Measurements from ENCODE around the gene KCNAB1. TPM values are rescaled to one million over a fixed set of nuclear protein-coding genes. Genes with fewer than 3 reads are reported as not detected.

KCNAB1 gene
- total and polyA plus RNA-seq, 2 donors (not counting 3 experiments of a cell fraction or from before 2014, with no cell fraction given) = 0.21 TPM; not detected in 1

DNA sequence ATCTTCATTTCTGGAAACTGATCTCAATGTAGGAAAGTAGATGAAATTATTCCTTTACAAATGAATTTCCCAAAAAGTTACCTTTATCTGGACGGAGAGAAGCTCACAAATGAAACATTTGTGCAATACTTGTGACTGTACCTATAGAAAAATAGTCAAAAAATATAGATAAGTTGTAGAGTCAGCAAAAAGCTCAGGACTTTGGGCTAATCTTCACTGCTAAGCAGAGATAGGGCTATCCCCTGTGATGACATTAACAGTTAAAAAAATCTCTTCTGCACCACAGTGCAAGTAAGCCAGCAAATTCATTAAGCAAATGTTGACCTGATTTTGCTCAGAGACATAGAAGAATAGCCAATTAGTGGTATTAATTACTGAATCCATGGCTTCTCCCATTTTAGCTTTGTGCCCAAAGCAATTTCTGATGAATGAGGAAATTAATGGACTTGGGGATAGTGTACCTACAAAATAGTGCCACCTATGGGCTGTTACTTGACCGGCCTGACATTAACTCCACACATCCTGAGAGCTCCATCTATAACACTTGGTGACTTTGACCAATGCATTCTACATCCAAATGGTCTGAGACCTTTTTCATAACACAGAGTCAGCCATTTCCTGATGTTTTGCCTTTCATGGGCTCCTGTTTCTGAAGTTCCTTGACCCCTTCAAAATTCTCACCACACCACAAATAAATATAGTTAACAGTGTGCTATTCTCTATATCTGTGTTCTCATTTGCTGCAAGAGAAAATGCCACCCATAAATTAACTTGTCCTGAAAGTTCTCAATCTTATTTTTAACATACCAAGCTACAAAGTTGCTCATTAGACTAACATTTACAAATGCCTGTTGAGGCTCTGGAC, 329.6 kb downstream of the KCNAB1 start:
- Histone ChIP-seq H3K36me3 (ENCODE audit: control insufficient read depth in 2 of 2, extremely low read depth in 1 of 2, insufficient read depth in 2 of 2, low read length in 2 of 2) (no peaks in the 10 kb centered on the region), H3K27ac (ENCODE audit: insufficient read depth, low read depth, low read length) (no peak overlapping the region), H3K4me3 (replicated peaks in 1 of 3; ENCODE audit: insufficient read depth in 1 of 3, low read depth in 1 of 3, low read length in 3 of 3) (no peak overlapping the region), H3K9ac (replicated peaks; ENCODE audit: extremely low read depth, insufficient read depth, low read length) (no peak overlapping the region), H4K20me1 (replicated peaks; ENCODE audit: control insufficient read depth, extremely low read depth, insufficient read depth, low read length) (no peaks in the 10 kb centered on the region), H3K79me2 (ENCODE audit: control insufficient read depth, insufficient read depth, low read length) (no peaks in the 10 kb centered on the region), H3K9me3 (replicated peaks; ENCODE audit: control insufficient read depth, insufficient read depth, low read length) (no peaks in the 10 kb centered on the region), H3K4me1 (ENCODE audit: control insufficient read depth, extremely low read depth, insufficient read depth, low read length) (peaks cover 5% of the 10 kb centered on the region), H2AFZ (ENCODE audit: low read depth, low read length) (no peak overlapping the region), H3K9me1 (replicated peaks; ENCODE audit: control insufficient read depth, extremely low read depth, insufficient read depth, low read length) (no peaks in the 10 kb centered on the region), H3K4me2 (ENCODE audit: insufficient read depth, low read length) (no peak overlapping the region), H3K27me3 (ENCODE audit: control insufficient read depth in 2 of 2, insufficient read depth in 2 of 2, low read length in 2 of 2) (no peaks in the 10 kb centered on the region)
- ChIA-PET POLR2A (interaction anchor here (1.1 kb wide), 1 partner anchor 18 kb away, joined by 3 read pairs; no protein-coding TSS in a partner anchor), CTCF (interaction anchor here (0.6 to 8.9 kb wide), 63 partner anchors 9 to 688 kb away, joined by 3 to 155 read pairs (median 4); no protein-coding TSS in a partner anchor)
- dilution Hi-C loops (cut with MboI; ENCODE audit: extremely low pct_ligation_motif_present, low sequenced_read_pairs) (no loop called here), intact Hi-C loops (cut with micrococcal nuclease) (loop anchor here (1.0 to 5.0 kb wide), 5 partner anchors 35 to 631 kb away; no protein-coding TSS in a partner anchor)
- BruUV-seq (replicated peaks) = no TSS peak
- DNase-seq (ENCODE audit: low read depth, low spot score) = peak; percentile 67
- peak; percentile 70 for FAIRE-seq
- no peak for TF ChIP-seq FOS (IDR thresholded peaks at IDR 0.05; ENCODE audit: borderline replicate concordance, insufficient read depth, low read length)
- TF ChIP-seq, protein P1, sequence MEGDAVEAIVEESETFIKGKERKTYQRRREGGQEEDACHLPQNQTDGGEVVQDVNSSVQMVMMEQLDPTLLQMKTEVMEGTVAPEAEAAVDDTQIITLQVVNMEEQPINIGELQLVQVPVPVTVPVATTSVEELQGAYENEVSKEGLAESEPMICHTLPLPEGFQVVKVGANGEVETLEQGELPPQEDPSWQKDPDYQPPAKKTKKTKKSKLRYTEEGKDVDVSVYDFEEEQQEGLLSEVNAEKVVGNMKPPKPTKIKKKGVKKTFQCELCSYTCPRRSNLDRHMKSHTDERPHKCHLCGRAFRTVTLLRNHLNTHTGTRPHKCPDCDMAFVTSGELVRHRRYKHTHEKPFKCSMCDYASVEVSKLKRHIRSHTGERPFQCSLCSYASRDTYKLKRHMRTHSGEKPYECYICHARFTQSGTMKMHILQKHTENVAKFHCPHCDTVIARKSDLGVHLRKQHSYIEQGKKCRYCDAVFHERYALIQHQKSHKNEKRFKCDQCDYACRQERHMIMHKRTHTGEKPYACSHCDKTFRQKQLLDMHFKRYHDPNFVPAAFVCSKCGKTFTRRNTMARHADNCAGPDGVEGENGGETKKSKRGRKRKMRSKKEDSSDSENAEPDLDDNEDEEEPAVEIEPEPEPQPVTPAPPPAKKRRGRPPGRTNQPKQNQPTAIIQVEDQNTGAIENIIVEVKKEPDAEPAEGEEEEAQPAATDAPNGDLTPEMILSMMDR (IDR thresholded peaks at IDR 0.05; ENCODE audit: extremely low read depth in 1 of 2, insufficient read depth in 1 of 2, low read depth in 1 of 2, low read length in 2 of 2) = peak; percentile 58 to 59
- TF ChIP-seq POLR2AphosphoS5 (IDR thresholded peaks at IDR 0.05; ENCODE audit: insufficient read depth, low read depth, low read length) = no peak
- TF ChIP-seq JUN (IDR thresholded peaks at IDR 0.05; ENCODE audit: borderline replicate concordance, insufficient read depth, insufficient read length, low read depth) = no peak
- TF ChIP-seq POLR2A (IDR thresholded peaks at IDR 0.05; ENCODE audit: low read depth, low read length) = no peak
- TF ChIP-seq, protein P2, sequence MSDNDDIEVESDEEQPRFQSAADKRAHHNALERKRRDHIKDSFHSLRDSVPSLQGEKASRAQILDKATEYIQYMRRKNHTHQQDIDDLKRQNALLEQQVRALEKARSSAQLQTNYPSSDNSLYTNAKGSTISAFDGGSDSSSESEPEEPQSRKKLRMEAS (IDR thresholded peaks at IDR 0.05; ENCODE audit: insufficient read depth, insufficient read length) = no peak
- TF ChIP-seq EZH2 (IDR thresholded peaks at IDR 0.05; ENCODE audit: borderline replicate concordance, low read depth, low read length, severe bottlenecking) = no peak
- TF ChIP-seq MYC (IDR thresholded peaks at IDR 0.05; ENCODE audit: low read depth, low read length) = no peak

Data from endothelial cell of umbilical vein (primary cell).